GM12864 (cell line): ENCODE results near the gene KRTAP19-1.

Experiments
- DNase-seq: peaks from one replicate; pipeline ENCODE4 v3.0.0-alpha.2; 2011; ENCODE audit warnings: low read depth
- H3K4me3 ChIP-seq: 2 replicates; pipeline ENCODE4 v1.5.1; 2011; ENCODE audit warnings: mild to moderate bottlenecking, low read depth, low read length, control low read depth
- TF ChIP-seq, protein P1 (sequence below): IDR thresholded peaks from 2 replicates; pipeline ENCODE4 v1.5.1; 2011; ENCODE audit warnings: low read depth, mild to moderate bottlenecking, moderate library complexity, low read length, control low read depth, inconsistent platforms; ENCODE audit errors: missing control alignments

The KRTAP19-1 gene

DNA sequence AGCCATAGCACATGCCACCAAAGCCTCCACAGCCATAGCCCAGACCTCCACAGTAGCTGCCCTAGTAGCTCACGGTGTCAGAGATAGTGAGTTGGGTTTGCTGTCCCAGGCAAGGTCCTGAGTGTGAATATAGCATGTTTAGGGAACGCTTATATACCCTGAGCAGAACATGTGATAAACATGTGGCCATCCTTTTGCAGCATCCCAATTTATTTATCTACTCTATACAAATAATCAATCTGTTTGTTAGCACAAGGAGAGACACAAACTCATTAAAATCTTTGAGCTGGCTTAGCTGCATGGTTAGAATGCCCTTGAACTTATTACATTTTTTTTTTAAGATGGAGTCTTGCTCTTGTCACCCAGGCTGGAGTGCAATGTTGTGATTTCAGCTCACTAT is 7.2 kb upstream of the KRTAP19-1 start, which contains the start of gene KRTAP19-2:
Gene KRTAP19-2, minus strand, starts transcription at position 101 of the 400 bp plus-strand sequence. Its CDS starts 88 bp downstream, at position 13.
- no peak for DNase-seq
- H3K4me3 ChIP-seq: no peak within 1 kb of the TSS
- TF ChIP-seq, protein P1, sequence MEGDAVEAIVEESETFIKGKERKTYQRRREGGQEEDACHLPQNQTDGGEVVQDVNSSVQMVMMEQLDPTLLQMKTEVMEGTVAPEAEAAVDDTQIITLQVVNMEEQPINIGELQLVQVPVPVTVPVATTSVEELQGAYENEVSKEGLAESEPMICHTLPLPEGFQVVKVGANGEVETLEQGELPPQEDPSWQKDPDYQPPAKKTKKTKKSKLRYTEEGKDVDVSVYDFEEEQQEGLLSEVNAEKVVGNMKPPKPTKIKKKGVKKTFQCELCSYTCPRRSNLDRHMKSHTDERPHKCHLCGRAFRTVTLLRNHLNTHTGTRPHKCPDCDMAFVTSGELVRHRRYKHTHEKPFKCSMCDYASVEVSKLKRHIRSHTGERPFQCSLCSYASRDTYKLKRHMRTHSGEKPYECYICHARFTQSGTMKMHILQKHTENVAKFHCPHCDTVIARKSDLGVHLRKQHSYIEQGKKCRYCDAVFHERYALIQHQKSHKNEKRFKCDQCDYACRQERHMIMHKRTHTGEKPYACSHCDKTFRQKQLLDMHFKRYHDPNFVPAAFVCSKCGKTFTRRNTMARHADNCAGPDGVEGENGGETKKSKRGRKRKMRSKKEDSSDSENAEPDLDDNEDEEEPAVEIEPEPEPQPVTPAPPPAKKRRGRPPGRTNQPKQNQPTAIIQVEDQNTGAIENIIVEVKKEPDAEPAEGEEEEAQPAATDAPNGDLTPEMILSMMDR: no peak

DNA sequence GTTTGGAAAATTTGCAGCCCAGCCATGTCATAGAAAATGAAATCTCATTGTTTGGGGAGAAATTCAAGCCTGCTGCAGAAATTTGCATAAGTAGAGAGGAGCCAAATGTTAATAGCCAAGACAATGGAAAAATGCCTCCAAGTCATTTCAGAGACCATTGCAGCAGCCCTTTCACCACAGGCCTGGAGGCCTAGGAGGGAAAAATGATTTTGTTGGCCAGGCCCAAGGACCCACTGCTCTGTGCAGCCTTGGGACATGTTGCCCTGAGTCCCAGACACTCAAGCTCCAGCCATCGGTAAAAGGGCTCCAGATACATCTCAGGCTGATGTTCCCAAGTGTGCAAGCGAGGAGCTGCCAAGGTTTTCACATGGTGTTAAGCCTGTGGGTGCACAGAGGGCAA is 6.0 kb upstream of the KRTAP19-1 start:
- no peak overlapping the region for H3K4me3 ChIP-seq
- no peak for DNase-seq
- TF ChIP-seq, protein P1: no peak

DNA sequence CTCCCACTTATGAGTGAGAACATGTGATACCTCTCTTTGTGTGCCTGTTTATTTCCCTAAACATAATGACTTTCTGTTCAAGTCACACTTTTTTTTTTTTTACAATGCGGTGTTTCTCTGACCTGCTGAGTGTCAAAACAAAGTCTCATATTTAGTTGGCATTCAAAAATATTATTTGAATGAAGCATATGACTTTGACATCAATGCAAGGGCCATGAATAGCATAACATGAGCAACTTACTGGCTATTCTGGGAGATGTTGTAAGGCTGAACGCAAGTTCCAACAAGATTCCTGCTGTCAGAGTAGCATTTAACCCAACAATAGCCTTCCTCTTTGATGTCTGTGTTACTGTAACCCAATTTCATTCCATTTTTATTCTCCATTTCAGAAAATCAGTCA is 2.0 kb upstream of the KRTAP19-1 start:
- TF ChIP-seq, protein P1: no peak
- H3K4me3 ChIP-seq: no peak overlapping the region
- DNase-seq: no peak

DNA sequence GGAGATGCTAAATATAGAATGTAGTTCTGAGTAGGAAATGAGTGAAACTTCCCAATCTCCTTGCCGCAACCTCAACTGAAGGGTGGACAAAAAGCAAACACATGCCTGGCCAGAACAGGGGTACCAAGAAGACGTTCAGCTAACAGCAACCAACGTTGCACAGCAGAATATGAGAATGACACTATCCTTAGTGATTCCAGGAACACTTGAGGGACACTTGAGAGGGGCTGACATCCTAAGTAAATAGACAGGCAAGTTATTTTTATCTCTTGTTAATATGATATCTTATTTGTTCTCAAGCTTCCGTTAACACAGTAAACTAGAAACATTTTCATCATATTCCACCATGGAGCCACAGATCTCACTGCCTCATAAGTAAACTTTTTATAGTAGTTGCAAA is 908 bp downstream of the KRTAP19-1 start:
- H3K4me3 ChIP-seq: no peak overlapping the region
- DNase-seq: no peak
- TF ChIP-seq, protein P1: no peak

DNA sequence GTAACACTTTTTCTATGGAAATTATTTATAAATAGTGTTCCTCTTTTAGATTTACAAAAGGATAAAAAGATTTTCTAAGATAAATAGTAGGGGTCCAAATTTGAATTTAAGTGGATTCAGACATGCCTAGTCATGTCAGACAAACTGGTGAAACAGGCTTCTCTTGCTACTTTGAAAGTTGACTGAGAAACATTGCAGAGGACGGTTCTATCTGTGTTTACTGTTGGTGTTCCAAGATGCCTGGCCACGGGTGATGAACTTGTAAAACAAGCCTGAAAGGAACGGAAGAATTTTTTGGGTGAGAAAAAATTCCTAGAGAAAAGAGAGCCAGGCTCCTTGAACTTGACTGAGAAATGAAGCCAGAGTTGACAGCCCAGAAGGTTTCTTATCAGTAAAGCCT is 2.2 kb downstream of the KRTAP19-1 start:
- TF ChIP-seq, protein P1: no peak
- no peak for DNase-seq
- H3K4me3 ChIP-seq: no peak overlapping the region

DNA sequence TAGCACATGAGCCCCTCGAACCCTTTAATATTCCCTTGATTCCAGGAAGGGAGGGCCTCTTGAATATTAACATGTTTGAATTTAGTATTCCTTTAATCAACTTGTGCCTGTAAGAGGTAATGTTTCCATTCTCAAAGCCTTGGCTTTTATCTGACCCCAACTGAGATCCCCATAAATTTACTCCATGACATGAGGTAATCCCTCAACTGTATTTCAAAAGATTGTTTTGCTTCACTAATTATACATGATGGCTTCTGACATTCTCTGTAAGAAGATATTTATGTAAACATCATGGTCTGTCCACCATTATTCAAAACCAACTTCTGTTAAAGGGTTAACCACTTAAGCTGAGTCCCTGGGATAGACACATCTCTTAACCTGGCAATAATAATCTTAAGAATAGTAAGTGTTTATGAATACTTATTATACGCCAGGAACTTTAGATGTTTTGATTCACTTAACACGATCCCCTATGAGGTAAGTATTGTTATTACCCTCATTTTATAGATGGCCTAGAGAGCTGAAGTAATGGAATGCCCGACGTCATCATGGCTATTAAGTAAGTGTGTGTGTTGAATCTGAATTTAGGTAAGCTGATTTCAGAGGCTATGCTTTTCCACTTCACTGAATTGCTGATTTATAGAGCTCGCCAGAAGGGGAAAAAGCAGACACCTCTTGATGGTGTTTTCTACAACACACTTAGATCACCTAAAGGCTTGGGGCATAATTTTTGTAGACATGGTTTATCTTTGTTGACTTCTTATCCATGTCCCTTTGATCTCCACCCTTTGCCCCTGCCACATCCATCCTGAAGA is 11.1 kb downstream of the KRTAP19-1 start:
- no peak for DNase-seq
- H3K4me3 ChIP-seq: no peak overlapping the region
- TF ChIP-seq, protein P1: no peak

DNA sequence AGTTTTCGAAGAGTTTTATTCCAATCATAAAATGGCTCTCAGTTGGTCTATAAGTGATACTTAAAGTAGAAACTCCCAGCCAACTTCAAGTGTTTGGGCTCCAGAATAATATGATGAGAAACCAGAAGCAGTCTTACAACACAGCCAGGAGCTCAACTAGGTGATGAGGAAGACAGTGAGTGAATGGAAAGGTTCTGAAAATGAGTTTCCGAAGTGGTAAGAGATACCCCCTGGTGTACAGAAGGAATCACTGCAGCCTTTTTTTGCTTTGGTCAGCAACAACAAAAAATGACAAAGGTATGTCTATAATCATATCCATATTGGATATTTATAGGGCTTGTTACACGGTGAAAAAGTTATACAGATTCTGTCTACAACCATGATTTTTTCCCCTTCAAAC is 16.5 kb downstream of the KRTAP19-1 start:
- no peak overlapping the region for H3K4me3 ChIP-seq
- TF ChIP-seq, protein P1: no peak
- DNase-seq: no peak
